NCI-H526 (cell line): ENCODE data around the gene HPGDS.

Source experiments
- DNase-seq, 2 experiments: peaks; one replicate each; lab custom pipeline; 2025; lab: John Stamatoyannopoulos, UW

HPGDS gene

DNA sequence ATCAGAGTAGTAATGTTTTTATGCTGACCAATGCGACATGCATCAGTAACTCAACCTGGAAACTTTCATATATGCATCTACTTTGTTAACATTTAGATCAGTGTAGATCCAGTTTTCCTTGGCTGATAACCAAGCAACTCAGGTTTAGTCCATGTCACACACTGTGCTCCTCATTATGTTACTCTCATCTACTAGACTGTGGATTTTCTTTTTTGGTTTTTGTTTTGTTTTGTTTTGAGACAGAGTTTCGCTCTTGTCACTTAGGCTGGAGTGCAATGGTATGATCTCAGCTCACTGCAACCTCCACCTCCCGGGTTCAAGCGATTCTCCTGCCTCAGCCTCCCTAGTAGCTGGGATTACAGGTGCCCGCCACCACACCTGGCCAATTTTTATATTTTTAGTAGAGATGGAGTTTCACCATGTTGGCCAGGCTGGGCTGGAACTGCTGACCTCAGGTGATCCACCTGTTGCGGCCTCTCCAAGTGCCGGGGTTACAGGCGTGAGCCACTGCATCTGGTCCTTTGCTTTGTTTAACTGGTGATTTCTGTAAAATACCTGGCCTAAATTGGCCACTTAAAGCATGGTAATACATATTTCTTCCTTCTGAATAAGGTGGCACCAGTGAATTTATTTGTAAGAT lies 86.4 kb downstream of the HPGDS start:
- DNase-seq, result no peak

DNA sequence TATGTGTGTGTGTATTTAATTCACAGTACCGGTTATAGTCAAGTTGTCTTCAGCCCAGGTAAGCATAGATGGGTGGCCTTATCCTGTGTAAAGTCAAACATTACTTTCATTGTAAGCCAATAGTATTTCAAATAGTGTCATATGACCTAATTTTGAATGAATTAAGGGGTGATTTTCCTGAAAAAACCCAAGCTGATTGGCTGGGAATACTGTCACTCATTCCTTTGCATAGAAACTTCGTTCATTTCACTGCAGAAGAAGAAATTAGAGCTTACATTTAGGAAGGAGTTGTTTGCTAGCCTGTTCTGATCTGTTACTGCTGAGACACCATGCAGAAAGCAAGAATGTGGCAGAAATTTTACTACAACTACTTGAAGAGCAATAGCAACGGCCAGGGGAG lies 89.6 kb downstream of the HPGDS start:
- no peak for DNase-seq

DNA sequence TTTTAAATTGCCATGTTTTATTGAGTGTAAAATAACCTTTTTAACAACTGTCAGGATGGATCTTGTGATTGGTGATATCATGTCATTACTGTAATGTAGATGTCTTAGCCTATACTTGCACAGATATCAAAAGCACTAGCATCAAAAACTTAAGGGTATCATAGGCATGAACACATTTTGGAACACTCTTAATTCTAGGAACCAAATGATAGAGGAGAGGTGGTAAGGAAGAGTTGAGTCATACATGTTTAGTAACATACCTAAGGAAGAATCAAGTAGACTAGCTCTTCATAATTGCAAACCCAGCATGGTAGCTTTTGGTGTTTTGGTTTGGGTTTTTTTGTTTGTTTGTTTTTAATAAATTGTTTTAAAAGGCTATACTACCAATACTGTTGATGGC lies 91.5 kb downstream of the HPGDS start:
- DNase-seq, result no peak
